H54 (cell line): ENCODE data around the gene DGCR2.

ENCODE experiments used
- DNase-seq: peaks from one replicate; pipeline ENCODE4 v3.0.0; 2011; ENCODE audit warnings: low spot score, mixed read lengths; ENCODE audit not compliant: insufficient read length
- FAIRE-seq: peaks from 3 replicates; lab custom pipeline; 2011; peaks lifted over from hg19 to GRCh38; lab: Jason Lieb, UNC
- POLR2A ChIP-seq: IDR thresholded peaks from 2 replicates; pipeline ENCODE4 v1.6.1; 2011; ENCODE audit warnings: low read depth, mild to moderate bottlenecking, low read length

DGCR2 gene

GRCh38 chr22:19115628-19116027 is 6.6 kb downstream of the DGCR2 start:
- no peak for DNase-seq
- TF ChIP-seq POLR2A, result no peak
- FAIRE-seq, result no peak

GRCh38 chr22:19114984-19115552 is 7.1 kb downstream of the DGCR2 start:
- TF ChIP-seq POLR2A, result no peak
- no peak for DNase-seq
- FAIRE-seq, result no peak

- no peak for TF ChIP-seq POLR2A
- DNase-seq (no peak), FAIRE-seq (no peak)
Measured at GRCh38 chr22:19113429-19113828, 8.8 kb downstream of the DGCR2 start.

GRCh38 chr22:19111584-19111983 is 10.6 kb downstream of the DGCR2 start:
- TF ChIP-seq POLR2A, result no peak
- no peak for FAIRE-seq
- DNase-seq, result no peak

GRCh38 chr22:19111140-19111539 is 11.1 kb downstream of the DGCR2 start:
- no peak for TF ChIP-seq POLR2A
- no peak for DNase-seq
- FAIRE-seq, result no peak

GRCh38 chr22:19110646-19111045 is 11.6 kb downstream of the DGCR2 start:
- no peak for FAIRE-seq
- no peak for TF ChIP-seq POLR2A
- DNase-seq, result no peak

- no peak for DNase-seq
- no peak for FAIRE-seq
- TF ChIP-seq POLR2A, result no peak
Measured at GRCh38 chr22:19110064-19110458, 12.2 kb downstream of the DGCR2 start.

- FAIRE-seq, result peak; percentile 15
- no peak for TF ChIP-seq POLR2A
- no peak for DNase-seq
Measured at GRCh38 chr22:19109198-19110063, 12.8 kb downstream of the DGCR2 start.

- DNase-seq, result no peak
Measured at GRCh38 chr22:19108807-19109197, 13.4 kb downstream of the DGCR2 start.

GRCh38 chr22:19107730-19108074 is 14.5 kb downstream of the DGCR2 start:
- no peak for DNase-seq
- no peak for TF ChIP-seq POLR2A
- FAIRE-seq, result no peak

More at GRCh38 chr22:19108807-19109197, 13.4 kb downstream of the DGCR2 start:
- TF ChIP-seq POLR2A, result no peak
- no peak for FAIRE-seq

- no peak for TF ChIP-seq POLR2A
- DNase-seq (no peak), FAIRE-seq (no peak)
Measured at GRCh38 chr22:19106886-19107729, 15.1 kb downstream of the DGCR2 start.

- TF ChIP-seq POLR2A, result no peak
- FAIRE-seq, result no peak
- no peak for DNase-seq
Measured at GRCh38 chr22:19105867-19106802, 16.1 kb downstream of the DGCR2 start.

- no peak for FAIRE-seq
- no peak for DNase-seq
- TF ChIP-seq POLR2A, result no peak
Measured at GRCh38 chr22:19105456-19105855, 16.8 kb downstream of the DGCR2 start.
